Measurements from ENCODE around the gene DIAPH3. TPM values are rescaled to one million over a fixed set of nuclear protein-coding genes. Genes with fewer than 3 reads are reported as not detected.

The DIAPH3 gene
- total RNA-seq, 2 donors from 2014 or later: 8.1 to 27.8 TPM

- Mint-ChIP-seq H3K36me3 (no peaks in the 10 kb centered on the region), H3K27ac (no peak overlapping the region), H3K4me1 (ENCODE audit: low read depth in 2 of 2) (no peaks in the 10 kb centered on the region), H3K4me3 (no peak overlapping the region), H3K27me3 (no peaks in the 10 kb centered on the region), H3K9me3 (no peaks in the 10 kb centered on the region)
- no peak for ATAC-seq
- DNase-seq (ENCODE audit: low spot score): no peak
These were observed 434.7 kb downstream of the DIAPH3 start for GRCh38 chr13:59728896-59729545.

- DNase-seq (ENCODE audit: low spot score) (no peak), ATAC-seq (no peak)
- H3K36me3 Mint-ChIP-seq: no peaks in the 10 kb centered on the region
- H3K9me3 Mint-ChIP-seq: no peaks in the 10 kb centered on the region
- no peaks in the 10 kb centered on the region for H3K27me3 Mint-ChIP-seq
- no peak overlapping the region for H3K27ac Mint-ChIP-seq
- peaks cover 9% of the 10 kb centered on the region in 2 donors for H3K4me1 Mint-ChIP-seq (ENCODE audit: low read depth in 2 of 2)
- no peak overlapping the region for H3K4me3 Mint-ChIP-seq
These were observed 441.5 kb downstream of the DIAPH3 start for GRCh38 chr13:59721926-59722910.

GRCh38 chr13:59715611-59716010 is 448.1 kb downstream of the DIAPH3 start:
- Mint-ChIP-seq H3K4me3 (no peak overlapping the region), H3K27ac (no peak overlapping the region), H3K27me3 (no peaks in the 10 kb centered on the region), H3K4me1 (ENCODE audit: low read depth in 2 of 2) (no peaks in the 10 kb centered on the region), H3K9me3 (no peaks in the 10 kb centered on the region), H3K36me3 (no peaks in the 10 kb centered on the region)
- DNase-seq (ENCODE audit: low spot score): no peak
- no peak for ATAC-seq

- Mint-ChIP-seq H3K36me3 (no peaks in the 10 kb centered on the region), H3K27me3 (no peaks in the 10 kb centered on the region), H3K4me1 (ENCODE audit: low read depth in 2 of 2) (no peaks in the 10 kb centered on the region), H3K27ac (no peak overlapping the region), H3K9me3 (no peaks in the 10 kb centered on the region), H3K4me3 (no peak overlapping the region)
- ATAC-seq (no peak), DNase-seq (ENCODE audit: low spot score) (no peak)
These were observed 452.6 kb downstream of the DIAPH3 start for GRCh38 chr13:59710996-59711701.

GRCh38 chr13:59710416-59710815 is 453.3 kb downstream of the DIAPH3 start:
- DNase-seq (ENCODE audit: low spot score) (no peak), ATAC-seq (no peak)
- H3K4me1 Mint-ChIP-seq (ENCODE audit: low read depth in 2 of 2): no peaks in the 10 kb centered on the region
- H3K27me3 Mint-ChIP-seq: no peaks in the 10 kb centered on the region
- no peaks in the 10 kb centered on the region for H3K36me3 Mint-ChIP-seq
- no peaks in the 10 kb centered on the region for H3K9me3 Mint-ChIP-seq
- no peak overlapping the region for H3K4me3 Mint-ChIP-seq
- no peak overlapping the region for H3K27ac Mint-ChIP-seq

- DNase-seq (ENCODE audit: low spot score) (no peak), ATAC-seq (no peak)
- H3K4me3 Mint-ChIP-seq: no peak overlapping the region
- no peaks in the 10 kb centered on the region for H3K27me3 Mint-ChIP-seq
- H3K9me3 Mint-ChIP-seq: no peaks in the 10 kb centered on the region
- H3K36me3 Mint-ChIP-seq: no peaks in the 10 kb centered on the region
- no peaks in the 10 kb centered on the region for H3K4me1 Mint-ChIP-seq (ENCODE audit: low read depth in 2 of 2)
- no peak overlapping the region for H3K27ac Mint-ChIP-seq
These were observed 457.4 kb downstream of the DIAPH3 start for GRCh38 chr13:59706101-59706976.

- Mint-ChIP-seq H3K9me3 (no peaks in the 10 kb centered on the region), H3K4me3 (no peak overlapping the region), H3K36me3 (no peaks in the 10 kb centered on the region), H3K27ac (no peak overlapping the region), H3K27me3 (no peaks in the 10 kb centered on the region), H3K4me1 (ENCODE audit: low read depth in 2 of 2) (no peaks in the 10 kb centered on the region)
- ATAC-seq: no peak
- no peak for DNase-seq (ENCODE audit: low spot score)
These were observed 461.5 kb downstream of the DIAPH3 start for GRCh38 chr13:59702269-59702668.

GRCh38 chr13:59701261-59701660 is 462.5 kb downstream of the DIAPH3 start:
- no peak overlapping the region for H3K27ac Mint-ChIP-seq
- H3K27me3 Mint-ChIP-seq: no peaks in the 10 kb centered on the region
- no peak for DNase-seq (ENCODE audit: low spot score)
- ATAC-seq: no peak
- no peaks in the 10 kb centered on the region for H3K4me1 Mint-ChIP-seq (ENCODE audit: low read depth in 2 of 2)
- H3K36me3 Mint-ChIP-seq: no peaks in the 10 kb centered on the region
- no peaks in the 10 kb centered on the region for H3K9me3 Mint-ChIP-seq
- no peak overlapping the region for H3K4me3 Mint-ChIP-seq

- no peak for ATAC-seq
- no peak overlapping the region for H3K27ac Mint-ChIP-seq
- DNase-seq (ENCODE audit: low spot score): no peak
- H3K9me3 Mint-ChIP-seq: no peaks in the 10 kb centered on the region
- no peaks in the 10 kb centered on the region for H3K36me3 Mint-ChIP-seq
- H3K4me3 Mint-ChIP-seq: no peak overlapping the region
- no peaks in the 10 kb centered on the region for H3K4me1 Mint-ChIP-seq (ENCODE audit: low read depth in 2 of 2)
- no peaks in the 10 kb centered on the region for H3K27me3 Mint-ChIP-seq
These were observed 463.4 kb downstream of the DIAPH3 start for GRCh38 chr13:59700281-59700680.

GRCh38 chr13:59696271-59696670 is 467.5 kb downstream of the DIAPH3 start:
- Mint-ChIP-seq H3K4me3 (no peak overlapping the region), H3K36me3 (no peaks in the 10 kb centered on the region), H3K27ac (no peak overlapping the region), H3K4me1 (ENCODE audit: low read depth in 2 of 2) (no peaks in the 10 kb centered on the region), H3K9me3 (no peaks in the 10 kb centered on the region), H3K27me3 (no peaks in the 10 kb centered on the region)
- DNase-seq (ENCODE audit: low spot score) (no peak), ATAC-seq (no peak)

- no peak overlapping the region for H3K27ac Mint-ChIP-seq
- H3K4me3 Mint-ChIP-seq: no peak overlapping the region
- H3K27me3 Mint-ChIP-seq: no peaks in the 10 kb centered on the region
- ATAC-seq (no peak), DNase-seq (ENCODE audit: low spot score) (no peak)
- no peaks in the 10 kb centered on the region for H3K9me3 Mint-ChIP-seq
- H3K36me3 Mint-ChIP-seq: no peaks in the 10 kb centered on the region
- H3K4me1 Mint-ChIP-seq (ENCODE audit: low read depth in 2 of 2): no peaks in the 10 kb centered on the region
These were observed 472.1 kb downstream of the DIAPH3 start for GRCh38 chr13:59691501-59692066.

- Mint-ChIP-seq H3K27me3 (no peaks in the 10 kb centered on the region), H3K4me1 (ENCODE audit: low read depth in 2 of 2) (no peaks in the 10 kb centered on the region), H3K4me3 (no peak overlapping the region), H3K27ac (no peak overlapping the region), H3K36me3 (no peaks in the 10 kb centered on the region), H3K9me3 (no peaks in the 10 kb centered on the region)
- DNase-seq (ENCODE audit: low spot score) (no peak), ATAC-seq (no peak)
These were observed 472.7 kb downstream of the DIAPH3 start for GRCh38 chr13:59690857-59691500.
